HEK293T (cell line): Measurements from ENCODE around the gene NAGLU.

ENCODE experiments used
- FOXA1 ChIP-seq: fragments of 450-650 bp; IDR thresholded peaks from 2 replicates; pipeline ENCODE4 v1.6.1; 2016; ENCODE audit warnings: mild to moderate bottlenecking
- FOXK2 ChIP-seq: fragments of 450-650 bp; IDR thresholded peaks from 2 replicates; pipeline ENCODE4 v1.6.1; 2016; ENCODE audit warnings: mild to moderate bottlenecking
- HDGF ChIP-seq: fragments of 450-650 bp; IDR thresholded peaks from 2 replicates; pipeline ENCODE4 v1.6.1; 2017; ENCODE audit warnings: antibody characterized with exemption, borderline replicate concordance
- SUZ12 ChIP-seq: fragments of 450-650 bp; IDR thresholded peaks from 2 replicates; pipeline ENCODE4 v1.6.1; 2016; ENCODE audit warnings: mild to moderate bottlenecking
- TARDBP ChIP-seq: fragments of 450-650 bp; IDR thresholded peaks from 2 replicates; pipeline ENCODE4 v1.6.1; 2016

DNA sequence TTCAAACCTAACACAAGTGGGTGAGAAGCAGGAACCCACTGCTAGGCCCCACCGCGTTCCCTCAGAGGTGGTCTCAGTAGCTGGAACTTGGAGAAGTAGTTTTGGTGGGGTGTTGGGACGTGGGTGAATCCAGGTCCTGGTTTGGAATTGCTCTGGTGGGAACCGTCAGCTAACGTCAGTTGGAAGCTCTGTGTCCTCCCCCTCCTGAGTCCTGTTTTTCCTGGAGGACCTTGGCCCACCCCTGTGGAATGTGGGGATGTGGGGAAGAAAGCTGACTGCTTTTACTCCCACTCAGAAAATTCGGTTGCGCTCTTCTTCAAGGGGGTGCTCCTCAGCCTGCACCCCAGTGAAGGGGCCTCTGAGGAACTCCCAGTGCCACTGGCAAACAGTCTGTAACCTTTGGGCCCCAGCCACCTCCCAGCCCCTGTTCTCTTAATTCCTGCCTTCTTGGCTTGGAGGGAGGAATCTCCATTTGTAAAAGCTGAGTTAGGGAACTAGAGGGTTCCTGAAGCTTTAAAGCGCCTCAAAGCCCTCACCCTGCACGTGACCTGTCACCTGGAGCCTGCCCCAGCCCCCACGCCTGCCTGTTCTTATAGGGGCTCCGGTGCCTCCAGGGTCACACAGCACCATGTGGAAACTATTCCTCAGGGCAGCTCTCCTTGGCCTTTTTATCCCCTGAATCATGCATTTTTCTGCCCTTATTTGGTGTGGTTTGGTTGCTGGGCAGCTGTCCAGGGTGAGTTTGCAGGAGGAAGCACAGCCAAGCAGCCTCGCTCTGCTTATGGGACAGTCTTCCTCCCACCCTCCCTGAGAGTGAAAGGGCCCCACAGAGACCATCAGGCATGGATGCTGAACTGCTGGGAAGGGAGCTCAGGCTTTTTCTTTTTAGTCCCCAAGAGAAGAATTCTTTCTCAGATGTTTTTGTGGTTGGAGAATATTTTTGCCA is 16.2 kb upstream of the NAGLU start:
- TF ChIP-seq TARDBP: no peak
- TF ChIP-seq FOXK2: no peak
- TF ChIP-seq SUZ12: no peak
- no peak for TF ChIP-seq HDGF
- no peak for TF ChIP-seq FOXA1
